ENCODE measurements around the gene ZDHHC6.

- TF ChIP-seq CTCF (IDR thresholded peaks at IDR 0.05): no peak
- no peak for TF ChIP-seq POLR2A (IDR thresholded peaks at IDR 0.05)
These were observed 13.7 kb upstream of the ZDHHC6 start for GRCh38 chr10:112460366-112460765.

Measured in testis (tissue), 2 donors.